ENCODE measurements around the gene CLEC16A.

CLEC16A gene

GRCh38 chr16:11112723-11113348 lies 168.5 kb downstream of the CLEC16A start:
- Histone ChIP-seq H3K36me3 (peaks cover 29% of the 10 kb centered on the region), H3K9ac (no peak overlapping the region), H3K4me2 (peak overlapping the region; percentile 14; the same call in 1 of the 2 replicates), H3K9me3 (0 out of 2 replicates have a peak, but pooled peaks cover 7% of the 10 kb centered on the region), H3K27me3 (no peaks in the 10 kb centered on the region), H4K20me1 (peaks cover 12% of the 10 kb centered on the region; the same call in 1 of the 2 replicates), H3K4me1 (peaks cover 30% of the 10 kb centered on the region), H3K27ac (no peak overlapping the region), H3K4me3 (no peak overlapping the region)
- TF ChIP-seq Cebpa-rat (IDR thresholded peaks at IDR 0.05), result no peak

- Histone ChIP-seq H3K9ac (peak overlapping the region; percentile 11; the same call in 1 of the 2 replicates), H4K20me1 (peaks cover 16% of the 10 kb centered on the region; the same call in 1 of the 2 replicates), H3K4me3 (no peak overlapping the region), H3K4me2 (peak overlapping the region; percentile 55), H3K27ac (0 out of 2 replicates have a peak overlapping the region, but pooled peaks have one; percentile 30), H3K27me3 (no peaks in the 10 kb centered on the region), H3K4me1 (peaks cover 30% of the 10 kb centered on the region), H3K36me3 (peaks cover 30% of the 10 kb centered on the region), H3K9me3 (0 out of 2 replicates have a peak, but pooled peaks cover 7% of the 10 kb centered on the region)
- no peak for TF ChIP-seq Cebpa-rat (IDR thresholded peaks at IDR 0.05)
These were observed 170.2 kb downstream of the CLEC16A start for GRCh38 chr16:11114366-11115164.

DNA sequence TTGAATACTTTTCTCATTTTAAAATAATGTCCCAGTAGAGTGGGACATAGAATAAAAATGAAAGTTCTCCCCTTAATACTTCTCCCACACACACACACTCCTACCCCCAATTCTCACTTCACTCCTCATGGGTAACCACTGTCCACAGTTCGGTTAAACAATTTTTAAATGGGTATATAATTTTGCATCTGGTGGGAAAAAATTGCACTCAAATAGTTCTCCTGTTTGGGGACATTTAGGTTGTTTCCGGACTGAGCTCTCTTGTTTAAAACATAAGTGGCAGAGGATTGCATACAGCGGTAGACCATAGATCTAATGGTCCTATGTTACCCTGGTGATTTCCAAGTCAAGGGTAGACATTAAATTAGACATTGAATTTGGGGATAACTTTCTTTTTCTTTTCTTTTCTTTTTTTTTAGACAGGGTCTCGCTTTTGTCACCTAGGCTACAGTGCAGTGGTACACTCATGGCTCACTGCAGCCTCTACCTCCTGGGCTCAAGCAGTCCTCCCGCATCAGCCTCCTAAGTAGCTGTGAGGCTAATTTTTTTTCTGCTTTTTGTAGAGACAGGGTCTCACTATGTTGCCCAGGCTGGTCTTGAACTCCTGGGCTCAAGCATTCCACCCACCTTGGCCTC lies 173.3 kb downstream of the CLEC16A start:
- peaks cover 28% of the 10 kb centered on the region for H3K4me1 ChIP-seq
- no peak for TF ChIP-seq Cebpa-rat (IDR thresholded peaks at IDR 0.05)
- H3K4me3 ChIP-seq, result no peak overlapping the region
- no peak overlapping the region for H3K27ac ChIP-seq
- no peaks in the 10 kb centered on the region for H3K27me3 ChIP-seq
- peaks cover 14% of the 10 kb centered on the region; the same call in 1 of the 2 replicates for H4K20me1 ChIP-seq
- no peaks in the 10 kb centered on the region for H3K9me3 ChIP-seq
- H3K9ac ChIP-seq, result no peak overlapping the region
- H3K36me3 ChIP-seq, result peaks cover 44% of the 10 kb centered on the region
- H3K4me2 ChIP-seq, result no peak overlapping the region

DNA sequence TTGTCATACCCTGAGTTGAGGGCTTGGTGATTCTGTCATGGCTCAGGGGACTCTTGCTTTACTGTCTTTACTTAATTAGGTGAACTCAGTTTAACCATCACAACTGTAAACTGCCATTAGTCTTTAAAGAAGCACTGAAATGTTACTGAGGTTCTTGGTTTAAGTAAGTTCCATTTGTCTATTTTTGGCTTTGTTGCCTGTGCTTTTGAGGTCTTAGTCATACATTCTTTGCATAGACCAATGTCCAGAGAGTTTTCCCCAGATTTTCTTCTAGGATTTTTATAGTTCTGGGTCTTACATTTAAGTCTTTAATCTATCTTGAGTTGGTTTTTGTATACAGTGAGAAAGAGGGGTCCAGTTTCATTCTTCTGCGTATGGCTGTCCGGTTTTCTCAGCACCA lies 174.1 kb downstream of the CLEC16A start:
- H3K9me3 ChIP-seq, result no peaks in the 10 kb centered on the region
- no peak overlapping the region for H3K4me2 ChIP-seq
- H3K27me3 ChIP-seq, result no peaks in the 10 kb centered on the region
- peaks cover 10% of the 10 kb centered on the region; the same call in 1 of the 2 replicates for H4K20me1 ChIP-seq
- no peak overlapping the region for H3K9ac ChIP-seq
- TF ChIP-seq Cebpa-rat (IDR thresholded peaks at IDR 0.05), result no peak
- H3K4me1 ChIP-seq, result peaks cover 20% of the 10 kb centered on the region
- H3K36me3 ChIP-seq, result peaks cover 52% of the 10 kb centered on the region
- no peak overlapping the region for H3K4me3 ChIP-seq
- no peak overlapping the region for H3K27ac ChIP-seq

DNA sequence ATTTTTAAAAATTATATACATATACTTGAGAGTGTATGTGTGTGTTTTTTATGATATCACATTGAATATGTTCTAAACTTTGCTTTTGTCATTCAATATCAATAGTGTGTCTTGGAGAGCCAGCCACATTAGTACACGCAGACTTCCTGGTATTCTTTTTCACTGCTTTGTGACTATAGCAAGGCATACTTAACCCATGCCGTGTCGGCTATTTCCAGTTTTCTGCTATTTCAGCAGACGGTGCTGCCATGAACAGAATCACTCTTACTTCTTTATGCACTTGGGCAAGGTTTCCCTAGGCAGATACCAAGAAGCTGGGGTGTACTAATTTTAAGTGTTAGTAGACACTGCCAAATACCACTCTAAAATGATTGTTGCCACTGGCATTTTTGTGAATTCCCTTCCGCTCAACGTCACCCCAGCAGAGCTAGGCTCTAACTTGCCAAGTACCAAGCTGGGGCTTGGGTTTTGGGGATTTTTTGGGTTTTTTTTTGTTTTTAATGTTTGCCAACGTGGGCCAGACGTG lies 176.8 kb downstream of the CLEC16A start:
- Histone ChIP-seq H3K27ac (no peak overlapping the region), H4K20me1 (peaks cover 4% of the 10 kb centered on the region; the same call in 1 of the 2 replicates), H3K4me3 (no peak overlapping the region), H3K4me2 (no peak overlapping the region), H3K27me3 (no peaks in the 10 kb centered on the region), H3K4me1 (no peaks in the 10 kb centered on the region), H3K9me3 (no peaks in the 10 kb centered on the region), H3K9ac (no peak overlapping the region), H3K36me3 (peaks cover 70% of the 10 kb centered on the region)
- no peak for TF ChIP-seq Cebpa-rat (IDR thresholded peaks at IDR 0.05)

DNA sequence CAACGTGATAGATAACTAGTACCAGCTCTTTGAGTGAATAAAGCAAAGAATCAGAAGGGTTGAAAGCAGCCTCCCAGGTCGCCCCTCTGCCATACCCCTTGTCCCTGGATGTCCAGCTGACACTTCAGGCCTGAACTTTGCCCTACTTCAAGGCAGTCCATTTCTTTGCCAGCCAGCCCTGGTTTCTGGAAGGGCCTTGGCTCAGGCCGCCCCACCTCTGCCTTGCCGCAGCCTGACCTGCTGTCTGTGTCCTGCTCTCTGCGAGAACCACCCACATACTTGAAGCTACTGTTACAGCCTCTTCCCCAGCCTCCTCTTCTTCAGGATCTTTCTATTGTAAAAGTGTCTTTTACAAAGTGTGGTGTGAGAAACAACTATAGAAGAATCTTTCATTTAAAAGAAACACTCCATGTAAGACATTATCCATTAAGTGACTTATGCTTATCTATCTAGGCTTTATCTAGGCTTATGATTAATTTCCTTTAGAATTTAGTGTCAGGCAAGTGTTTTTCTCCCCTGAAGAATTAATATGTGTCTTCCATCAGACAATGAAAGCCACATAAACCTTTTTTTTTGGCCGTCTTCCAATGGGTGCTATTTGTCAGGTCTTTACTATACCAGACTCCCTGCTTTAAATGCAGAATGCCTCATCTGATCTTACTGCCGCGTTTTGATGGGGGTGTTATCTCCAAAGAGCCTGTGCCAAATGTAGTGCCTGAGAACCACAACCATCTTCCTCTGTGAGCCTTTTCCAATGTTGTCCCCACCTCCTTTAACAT lies 177.7 kb downstream of the CLEC16A start:
- H3K27ac ChIP-seq, result no peak overlapping the region
- H4K20me1 ChIP-seq, result peaks cover 4% of the 10 kb centered on the region; the same call in 1 of the 2 replicates
- H3K4me2 ChIP-seq, result no peak overlapping the region
- no peaks in the 10 kb centered on the region for H3K4me1 ChIP-seq
- peaks cover 80% of the 10 kb centered on the region for H3K36me3 ChIP-seq
- TF ChIP-seq Cebpa-rat (IDR thresholded peaks at IDR 0.05), result no peak
- H3K9me3 ChIP-seq, result no peaks in the 10 kb centered on the region
- no peaks in the 10 kb centered on the region for H3K27me3 ChIP-seq
- H3K4me3 ChIP-seq, result no peak overlapping the region
- no peak overlapping the region for H3K9ac ChIP-seq

GRCh38 chr16:11123666-11124065 lies 179.3 kb downstream of the CLEC16A start:
- Histone ChIP-seq H3K36me3 (peaks cover 90% of the 10 kb centered on the region), H3K4me2 (no peak overlapping the region), H3K27ac (no peak overlapping the region), H3K4me3 (no peak overlapping the region), H4K20me1 (no peaks in the 10 kb centered on the region), H3K27me3 (no peaks in the 10 kb centered on the region), H3K9ac (no peak overlapping the region), H3K9me3 (no peaks in the 10 kb centered on the region), H3K4me1 (no peaks in the 10 kb centered on the region; the same call in 1 of the 2 replicates)
- no peak for TF ChIP-seq Cebpa-rat (IDR thresholded peaks at IDR 0.05)

DNA sequence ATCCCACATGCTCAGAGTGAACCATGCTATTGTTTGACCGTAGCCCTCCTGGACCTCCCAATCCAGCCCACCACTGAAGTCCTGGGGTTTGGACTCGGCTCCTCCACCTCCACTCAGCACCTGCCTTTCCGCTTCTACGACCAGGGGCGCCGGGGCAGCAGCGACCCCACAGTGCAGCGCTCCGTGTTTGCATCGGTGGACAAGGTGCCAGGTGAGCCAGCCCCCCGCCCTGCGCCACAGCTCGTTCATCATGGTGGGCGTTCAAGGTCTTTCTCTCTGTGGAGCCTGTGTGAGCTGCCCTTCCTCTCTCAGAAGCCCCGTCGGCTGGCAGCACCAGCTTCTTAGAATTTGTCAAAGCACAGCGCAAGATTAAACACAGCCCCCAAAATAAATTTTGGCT lies 181.6 kb downstream of the CLEC16A start:
- no peak for TF ChIP-seq Cebpa-rat (IDR thresholded peaks at IDR 0.05)
- H3K4me1 ChIP-seq, result peaks cover 8% of the 10 kb centered on the region; the same call in 1 of the 2 replicates

More for the DNA sequence above, 181.6 kb downstream of the CLEC16A start:
- H3K27me3 ChIP-seq, result no peaks in the 10 kb centered on the region
- H3K27ac ChIP-seq, result no peak overlapping the region
- no peak overlapping the region for H3K9ac ChIP-seq
- H3K4me2 ChIP-seq, result no peak overlapping the region
- H3K4me3 ChIP-seq, result no peak overlapping the region
- peaks cover 87% of the 10 kb centered on the region for H3K36me3 ChIP-seq
- H4K20me1 ChIP-seq, result no peaks in the 10 kb centered on the region
- H3K9me3 ChIP-seq, result no peaks in the 10 kb centered on the region

Measured in BLaER1 (cell line).